ENCODE data around the gene NRSN2.

NRSN2 gene

GRCh38 chr20:328027-328974 is 18.6 kb upstream of the NRSN2 start:
- TF ChIP-seq TEAD4 (IDR thresholded peaks at IDR 0.05): no peak
- TF ChIP-seq MAX (IDR thresholded peaks at IDR 0.05): no peak
- TF ChIP-seq NFIC (IDR thresholded peaks at IDR 0.05): no peak
- TF ChIP-seq TCF12 (IDR thresholded peaks at IDR 0.05; ENCODE audit: low read depth): no peak
- TF ChIP-seq FOXM1 (IDR thresholded peaks at IDR 0.05; ENCODE audit: borderline replicate concordance, low read depth): no peak
- no peak for TF ChIP-seq REST (IDR thresholded peaks at IDR 0.05; ENCODE audit: low read depth)
- no peak for TF ChIP-seq CEBPB (IDR thresholded peaks at IDR 0.05)
- TF ChIP-seq RAD21 (IDR thresholded peaks at IDR 0.05; ENCODE audit: low read depth): no peak
- no peak for TF ChIP-seq USF1 (IDR thresholded peaks at IDR 0.05)
- TF ChIP-seq EP300 (IDR thresholded peaks at IDR 0.05; ENCODE audit: borderline replicate concordance): no peak
- no peak for TF ChIP-seq ZBTB7A (IDR thresholded peaks at IDR 0.05; ENCODE audit: low read depth)
- TF ChIP-seq TAF1 (IDR thresholded peaks at IDR 0.05; ENCODE audit: low read depth): no peak
- TF ChIP-seq EGR1 (IDR thresholded peaks at IDR 0.05): no peak
- TF ChIP-seq CREB1 (IDR thresholded peaks at IDR 0.05; ENCODE audit: low read depth): no peak
- TF ChIP-seq YY1 (IDR thresholded peaks at IDR 0.05; ENCODE audit: low read depth): no peak

- no peak for TF ChIP-seq YY1 (IDR thresholded peaks at IDR 0.05; ENCODE audit: low read depth)
- no peak for TF ChIP-seq CEBPB (IDR thresholded peaks at IDR 0.05)
- no peak for TF ChIP-seq RAD21 (IDR thresholded peaks at IDR 0.05; ENCODE audit: low read depth)
- TF ChIP-seq TAF1 (IDR thresholded peaks at IDR 0.05; ENCODE audit: low read depth): no peak
- no peak for TF ChIP-seq TCF12 (IDR thresholded peaks at IDR 0.05; ENCODE audit: low read depth)
- TF ChIP-seq EGR1 (IDR thresholded peaks at IDR 0.05): no peak
- TF ChIP-seq ZBTB7A (IDR thresholded peaks at IDR 0.05; ENCODE audit: low read depth): no peak
- TF ChIP-seq USF1 (IDR thresholded peaks at IDR 0.05): no peak
- TF ChIP-seq EP300 (IDR thresholded peaks at IDR 0.05; ENCODE audit: borderline replicate concordance): no peak
- TF ChIP-seq REST (IDR thresholded peaks at IDR 0.05; ENCODE audit: low read depth): no peak
- TF ChIP-seq FOXM1 (IDR thresholded peaks at IDR 0.05; ENCODE audit: borderline replicate concordance, low read depth): no peak
- TF ChIP-seq CREB1 (IDR thresholded peaks at IDR 0.05; ENCODE audit: low read depth): no peak
- TF ChIP-seq MAX (IDR thresholded peaks at IDR 0.05): no peak
- no peak for TF ChIP-seq NFIC (IDR thresholded peaks at IDR 0.05)
- no peak for TF ChIP-seq TEAD4 (IDR thresholded peaks at IDR 0.05)
Observed at GRCh38 chr20:328975-329695, 17.8 kb upstream of the NRSN2 start.

GRCh38 chr20:329851-330232 is 17.1 kb upstream of the NRSN2 start:
- no peak for TF ChIP-seq ZBTB7A (IDR thresholded peaks at IDR 0.05; ENCODE audit: low read depth)
- no peak for TF ChIP-seq MAX (IDR thresholded peaks at IDR 0.05)
- TF ChIP-seq NFIC (IDR thresholded peaks at IDR 0.05): no peak
- TF ChIP-seq FOXM1 (IDR thresholded peaks at IDR 0.05; ENCODE audit: borderline replicate concordance, low read depth): no peak
- TF ChIP-seq EGR1 (IDR thresholded peaks at IDR 0.05): no peak
- TF ChIP-seq YY1 (IDR thresholded peaks at IDR 0.05; ENCODE audit: low read depth): no peak
- TF ChIP-seq TCF12 (IDR thresholded peaks at IDR 0.05; ENCODE audit: low read depth): no peak
- TF ChIP-seq REST (IDR thresholded peaks at IDR 0.05; ENCODE audit: low read depth): no peak
- no peak for TF ChIP-seq CREB1 (IDR thresholded peaks at IDR 0.05; ENCODE audit: low read depth)
- TF ChIP-seq USF1 (IDR thresholded peaks at IDR 0.05): no peak
- TF ChIP-seq TAF1 (IDR thresholded peaks at IDR 0.05; ENCODE audit: low read depth): no peak
- no peak for TF ChIP-seq CEBPB (IDR thresholded peaks at IDR 0.05)
- no peak for TF ChIP-seq RAD21 (IDR thresholded peaks at IDR 0.05; ENCODE audit: low read depth)
- TF ChIP-seq EP300 (IDR thresholded peaks at IDR 0.05; ENCODE audit: borderline replicate concordance): no peak
- TF ChIP-seq TEAD4 (IDR thresholded peaks at IDR 0.05): no peak

Data from Ishikawa (cell line).